Ascending aorta (tissue), 2 donors: ENCODE data around the gene YOD1. TPM values are rescaled to one million over a fixed set of nuclear protein-coding genes. Genes with fewer than 3 reads are reported as not detected.

ENCODE experiments used
- DNase-seq, 2 donors: peaks; one replicate each; pipeline ENCODE4 v3.0.0-alpha.2; 2019; ENCODE audit warnings: low spot score in 2 of 2
- H3K27ac ChIP-seq, 2 donors: fragments of 200-600 bp; sonication (generic); one replicate each; pipeline ENCODE4 v1.5.1; 2016 to 2017; ENCODE audit warnings: mild to moderate bottlenecking in 1 of 2
- H3K27me3 ChIP-seq: fragments of 200-600 bp; sonication (generic); one replicate; pipeline ENCODE4 v1.5.1; 2017
- H3K36me3 ChIP-seq, 2 donors: fragments of 200-600 bp; sonication (generic); one replicate each; pipeline ENCODE4 v1.5.1; 2016
- H3K4me1 ChIP-seq, 2 donors: fragments of 200-600 bp; sonication (generic); one replicate each; pipeline ENCODE4 v1.5.1; 2016 to 2017; ENCODE audit warnings: mild to moderate bottlenecking in 1 of 2
- H3K4me3 ChIP-seq, 2 donors: fragments of 200-600 bp; sonication (generic); one replicate each; pipeline ENCODE4 v1.5.1; 2016 to 2017; ENCODE audit warnings: mild to moderate bottlenecking in 1 of 2
- H3K9me3 ChIP-seq, 2 donors: fragments of 200-600 bp; sonication (generic); one replicate each; pipeline ENCODE4 v1.5.1; 2016
- CTCF ChIP-seq, 3 experiments: fragments of 200-600 bp in 2 of 3; fragments of 450-650 bp in 1 of 3; sonication (generic) in 2 of 3; IDR thresholded peaks; one replicate each; pipeline ENCODE4 v1.5.1; 2016 to 2019; ENCODE audit warnings: antibody characterized with exemption in 3 of 3, mild to moderate bottlenecking in 1 of 3, moderate library complexity in 1 of 3
- intact Hi-C: fragments of 100-400 bp; cut with DNase I; formaldehyde crosslinking; loops from one replicate; pipeline ENCODE4 v1.15.1; 2023
- total RNA-seq: library from RNA; depleted of rRNA; stranded (reverse); fragments of >200 nt; gene quantifications from one replicate; pipeline ENCODE4 v1.1.0, GENCODE V29; 2016

Gene YOD1
- total RNA-seq, 1 donor from 2014 or later, result 4.0 TPM

- Histone ChIP-seq H3K27me3 (no peaks in the 10 kb centered on the region), H3K4me1 (peaks cover 9 to 21% of the 10 kb centered on the region in 2 donors)
Measured at GRCh38 chr1:207022996-207023679, 27.9 kb downstream of the YOD1 start.

GRCh38 chr1:207021876-207022596, 29.0 kb downstream of the YOD1 start:
- no peak for DNase-seq
- intact Hi-C loops, result no loop called here
- Histone ChIP-seq H3K27me3 (no peaks in the 10 kb centered on the region), H3K4me1 (peaks cover 9 to 21% of the 10 kb centered on the region in 2 donors), H3K9me3 (no peaks in the 10 kb centered on the region), H3K4me3 (no peak overlapping the region), H3K27ac (no peak overlapping the region), H3K36me3 (no peaks in the 10 kb centered on the region)
- TF ChIP-seq CTCF (IDR thresholded peaks at IDR 0.05), result no peak

More at GRCh38 chr1:207022996-207023679, 27.9 kb downstream of the YOD1 start:
- DNase-seq, result no peak
- intact Hi-C loops, result no loop called here
- H3K4me3 ChIP-seq, result no peak overlapping the region
- H3K9me3 ChIP-seq, result no peaks in the 10 kb centered on the region
- no peak for TF ChIP-seq CTCF (IDR thresholded peaks at IDR 0.05)
- no peaks in the 10 kb centered on the region for H3K36me3 ChIP-seq
- H3K27ac ChIP-seq, result no peak overlapping the region

GRCh38 chr1:207021139-207021861, 29.7 kb downstream of the YOD1 start:
- intact Hi-C loops, result no loop called here
- no peaks in the 10 kb centered on the region for H3K36me3 ChIP-seq
- no peaks in the 10 kb centered on the region for H3K27me3 ChIP-seq
- no peak for DNase-seq
- H3K4me1 ChIP-seq, result peaks cover 9 to 21% of the 10 kb centered on the region in 2 donors
- no peak for TF ChIP-seq CTCF (IDR thresholded peaks at IDR 0.05)
- H3K9me3 ChIP-seq, result no peaks in the 10 kb centered on the region
- H3K27ac ChIP-seq, result no peak overlapping the region
- H3K4me3 ChIP-seq, result no peak overlapping the region

GRCh38 chr1:207020709-207021107, 30.3 kb downstream of the YOD1 start:
- Histone ChIP-seq H3K27me3 (no peaks in the 10 kb centered on the region), H3K4me1 (peaks cover 9 to 17% of the 10 kb centered on the region in 2 donors), H3K36me3 (no peaks in the 10 kb centered on the region), H3K9me3 (no peaks in the 10 kb centered on the region), H3K4me3 (no peak overlapping the region), H3K27ac (no peak overlapping the region)
- TF ChIP-seq CTCF (IDR thresholded peaks at IDR 0.05), result no peak
- no peak for DNase-seq
- intact Hi-C loops, result no loop called here

GRCh38 chr1:207020065-207020708, 30.8 kb downstream of the YOD1 start:
- intact Hi-C loops, result no loop called here
- no peak overlapping the region for H3K27ac ChIP-seq
- peaks cover 4 to 12% of the 10 kb centered on the region in 2 donors for H3K4me1 ChIP-seq
- H3K9me3 ChIP-seq, result no peaks in the 10 kb centered on the region
- no peak overlapping the region for H3K4me3 ChIP-seq
- no peak for DNase-seq
- no peak for TF ChIP-seq CTCF (IDR thresholded peaks at IDR 0.05)
- no peaks in the 10 kb centered on the region for H3K27me3 ChIP-seq
- H3K36me3 ChIP-seq, result no peaks in the 10 kb centered on the region
